H1 (cell line): ENCODE results near the gene POLE. TPM values are rescaled to one million over a fixed set of nuclear protein-coding genes. Genes with fewer than 3 reads are reported as not detected.

ENCODE experiments used
- CHD2 ChIP-seq: IDR thresholded peaks from 2 replicates; pipeline ENCODE4 v1.6.1; 2012; ENCODE audit warnings: low read length, improper control_type of control experiment
- POLR2AphosphoS5 ChIP-seq: IDR thresholded peaks from 2 replicates; pipeline ENCODE4 v1.6.1; 2011; ENCODE audit warnings: low read depth, low read length
- SP4 ChIP-seq: IDR thresholded peaks from 2 replicates; pipeline ENCODE4 v1.6.1; 2012; ENCODE audit warnings: low read length, inconsistent platforms
- SRF ChIP-seq: IDR thresholded peaks from 2 replicates; pipeline ENCODE4 v1.6.1; 2011; ENCODE audit warnings: mild to moderate bottlenecking, low read depth, low read length, moderate library complexity
- SUZ12 ChIP-seq: fragments of 200-600 bp; sonication (generic); IDR thresholded peaks from 2 replicates; pipeline ENCODE4 v1.6.1; 2012; ENCODE audit warnings: mild to moderate bottlenecking, inconsistent platforms, low read length, moderate library complexity, mixed read lengths
- polyA plus RNA-seq, 7 experiments: library from polyadenylated mRNA; depleted of rRNA in 3 of 7; stranded (reverse) in 5 of 7; unstranded in 2 of 7; fragments of >200 nt in 5 of 7; fragments of 200-250 nt in 2 of 7; gene quantifications; 1 replicate in 5 of 7; 2 replicates in 1 of 7; 4 replicates in 1 of 7; pipeline versions ENCODE4 v1.2.1 to v1.2.3, GENCODE V29; 2011 to 2013; ENCODE audit warnings: missing spikeins in 2 of 7, mixed read lengths in 2 of 7
- total RNA-seq: library from RNA; stranded (reverse); fragmentation: NEBNext Ultra II Directional; extraction: Animal tissue kit (Norgen Biotek cat#: 25700); gene quantifications from 2 replicates; pipeline ENCODE4 v1.2.1, GENCODE V29; 2021

The POLE gene
- total and polyA plus RNA-seq, 2 of the 8 experiments (the other 6 are each of a cell fraction or from before 2014, with no cell fraction given) = 59.7 to 115 TPM

GRCh38 chr12:132710405-132711079 is 23.4 kb upstream of the POLE start, which contains the start of gene PGAM5 (continued):
- TF ChIP-seq POLR2AphosphoS5 = no peak; the same call in 1 of the 2 replicates
- TF ChIP-seq CHD2 = no peak
- TF ChIP-seq SUZ12 = peak; percentile 72; the same call in 1 of the 2 replicates
- TF ChIP-seq SRF = no peak
- no peak for TF ChIP-seq SP4
- TF ChIP-seq, all 59 proteins: peak for 16
